GM12874 (cell line): ENCODE results near the gene HES6.

Experiments used
- CTCF ChIP-seq: IDR thresholded peaks from 2 replicates; pipeline ENCODE4 v1.5.1; 2011; ENCODE audit warnings: low read depth, mild to moderate bottlenecking, control low read depth, low read length, moderate library complexity; ENCODE audit not compliant: insufficient read depth

HES6 gene

GRCh38 chr2:238240757-238241711, 1.2 kb upstream of the HES6 start:
- no peak for TF ChIP-seq CTCF

GRCh38 chr2:238239543-238239862, 335 bp downstream of the HES6 start:
- TF ChIP-seq CTCF: no peak

- TF ChIP-seq CTCF: no peak
Observed at GRCh38 chr2:238238766-238239542, 884 bp downstream of the HES6 start.

- no peak for TF ChIP-seq CTCF
Observed at GRCh38 chr2:238238311-238238765, 1.5 kb downstream of the HES6 start.

GRCh38 chr2:238237431-238238135, 2.3 kb downstream of the HES6 start:
- TF ChIP-seq CTCF: no peak

GRCh38 chr2:238236571-238236970, 3.3 kb downstream of the HES6 start:
- TF ChIP-seq CTCF: no peak

- no peak for TF ChIP-seq CTCF
Observed at GRCh38 chr2:238235856-238236255, 4.0 kb downstream of the HES6 start.
